Stimulated activated naive CD4-positive, alpha-beta T cell (primary cell): ENCODE results near the gene BRD2.

Experiments
- DNase-seq, 6 experiments: peaks; one replicate each; lab custom pipeline; 2025; lab: John Stamatoyannopoulos, UW

Gene BRD2

DNA sequence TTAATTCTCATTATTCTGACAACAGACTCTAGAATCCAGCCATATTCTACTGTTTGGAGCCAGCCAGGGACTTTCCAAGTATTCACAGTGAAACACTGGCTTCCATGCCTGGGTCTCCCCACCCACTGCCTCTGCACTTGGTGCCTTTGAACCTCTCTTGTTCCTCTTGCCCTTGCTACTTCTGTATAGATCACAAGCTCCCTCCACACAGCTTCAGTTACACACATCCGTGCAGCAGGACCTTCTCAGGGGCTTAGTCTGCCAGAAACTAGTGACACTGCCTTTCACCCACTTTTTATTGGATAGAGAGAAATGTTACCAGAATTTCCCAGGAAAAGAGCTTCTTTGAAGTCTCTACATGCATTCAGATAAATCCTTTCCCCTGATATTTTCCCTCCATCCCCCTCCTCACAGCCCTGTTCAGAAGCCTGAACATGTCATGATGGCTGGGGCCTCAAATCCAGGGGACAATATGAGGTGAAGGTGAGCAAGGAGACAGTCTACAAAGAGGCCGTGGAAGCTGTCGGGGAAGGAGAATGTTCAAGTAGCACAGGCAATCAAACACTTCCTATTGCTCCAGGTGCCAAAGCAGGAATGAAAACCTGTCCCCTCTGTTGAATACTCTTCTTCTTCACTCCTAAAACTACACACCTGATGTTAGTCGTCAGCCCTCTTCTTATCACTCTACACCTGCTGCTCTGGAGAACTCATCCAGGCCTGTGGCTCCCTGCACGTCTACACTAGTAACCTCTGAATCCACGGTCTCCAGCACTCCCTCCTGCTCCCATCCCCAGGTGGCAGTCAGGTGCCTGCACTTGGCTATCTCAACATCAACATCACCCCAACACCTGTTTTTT is 61.2 kb downstream of the BRD2 start:
- no peak for DNase-seq

DNA sequence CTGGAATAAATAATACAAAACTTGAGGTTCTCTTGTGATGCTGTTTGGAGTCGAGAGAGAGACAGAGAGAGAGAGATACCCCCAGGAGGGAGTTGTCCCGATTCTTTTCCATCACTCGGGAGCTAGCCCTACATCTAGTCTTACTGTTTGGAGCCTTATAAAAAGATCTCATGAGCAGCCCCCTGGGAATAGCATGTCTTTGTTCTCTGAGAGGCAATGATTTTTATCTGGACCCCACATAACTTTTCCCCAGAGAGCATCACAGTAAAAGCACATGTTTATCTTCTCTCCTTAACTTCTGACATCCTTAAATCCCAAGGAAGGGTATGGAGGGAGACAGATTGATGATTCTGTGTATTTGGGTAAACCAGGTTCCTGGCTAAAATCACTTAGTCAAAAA is 61.9 kb downstream of the BRD2 start:
- no peak for DNase-seq
